Smooth muscle cell (in vitro differentiated cells): Measurements from ENCODE around the gene WWTR1. TPM values are rescaled to one million over a fixed set of nuclear protein-coding genes. Genes with fewer than 3 reads are reported as not detected.

Source experiments
- DNase-seq: peaks from one replicate; lab custom pipeline; 2025; ENCODE audit not compliant: unreplicated experiment; lab: John Stamatoyannopoulos, UW
- H2AFZ ChIP-seq: fragments of 200-600 bp; sonication (generic); 2 replicates; pipeline ENCODE4 v1.6.0; 2016; ENCODE audit warnings: antibody characterized with exemption, low read depth, mild to moderate bottlenecking
- H3F3A ChIP-seq: fragments of 200-600 bp; sonication (generic); 2 replicates; pipeline ENCODE4 v1.6.0; 2017; ENCODE audit warnings: antibody characterized with exemption, low read depth
- H3K27ac ChIP-seq: fragments of 200-600 bp; sonication (generic); 2 replicates; pipeline ENCODE4 v1.5.1; 2016; ENCODE audit warnings: low read depth, mild to moderate bottlenecking
- H3K27me3 ChIP-seq: fragments of 200-600 bp; sonication (generic); 2 replicates; pipeline ENCODE4 v1.6.1; 2016; ENCODE audit warnings: low read depth, mild to moderate bottlenecking
- H3K36me3 ChIP-seq: fragments of 200-600 bp; sonication (generic); 2 replicates; pipeline ENCODE4 v1.5.1; 2016; ENCODE audit warnings: low read depth
- H3K4me1 ChIP-seq: fragments of 200-600 bp; sonication (generic); 2 replicates; pipeline ENCODE4 v1.5.1; 2016; ENCODE audit warnings: low read depth
- H3K4me2 ChIP-seq: fragments of 200-600 bp; sonication (generic); 2 replicates; pipeline ENCODE4 v1.6.0; 2016; ENCODE audit warnings: mild to moderate bottlenecking
- H3K4me3 ChIP-seq: fragments of 200-600 bp; sonication (generic); 2 replicates; pipeline ENCODE4 v1.5.1; 2016; ENCODE audit warnings: mild to moderate bottlenecking
- H3K79me2 ChIP-seq: fragments of 200-600 bp; sonication (generic); 2 replicates; pipeline ENCODE4 v1.6.0; 2016; ENCODE audit warnings: low read depth, mild to moderate bottlenecking
- H3K9ac ChIP-seq: fragments of 200-600 bp; sonication (generic); 2 replicates; pipeline ENCODE4 v1.6.0; 2016; ENCODE audit warnings: low read depth
- H3K9me3 ChIP-seq: fragments of 200-600 bp; sonication (generic); replicated peaks from 2 replicates; pipeline ENCODE4 v1.5.1; 2016; ENCODE audit warnings: low read depth
- H4K20me1 ChIP-seq: fragments of 200-600 bp; sonication (generic); 2 replicates; pipeline ENCODE4 v1.6.0; 2016; ENCODE audit warnings: low read depth
- WGBS: methylation state at CpG from one replicate; pipeline ENCODE4 v1.1.7; 2016; ENCODE audit warnings: low lambda C conversion rate; 5-methylcytosine and 5-hydroxymethylcytosine counted together
- polyA plus RNA-seq: library from polyadenylated mRNA; unstranded; fragments of >200 nt; fragmentation: Nextera tagmentation; extraction: Ambion mirVana; gene quantifications from 2 replicates; pipeline ENCODE4 v1.2.1, GENCODE V29; 2016
- total RNA-seq: library from RNA; depleted of rRNA; stranded (reverse); fragments of >200 nt; gene quantifications from 2 replicates; pipeline ENCODE4 v1.2.3, GENCODE V29; 2014
- TF ChIP-seq, protein P1 (sequence below): fragments of 200-600 bp; sonication (generic); IDR thresholded peaks from 2 replicates; pipeline ENCODE4 v1.5.1; 2017; ENCODE audit warnings: borderline replicate concordance, mild to moderate bottlenecking, antibody characterized with exemption; ENCODE audit not compliant: insufficient read depth, poor library complexity, severe bottlenecking

Gene WWTR1
- total and polyA plus RNA-seq, 2 experiments from 2014 or later: 38.4 to 55.6 TPM

DNA sequence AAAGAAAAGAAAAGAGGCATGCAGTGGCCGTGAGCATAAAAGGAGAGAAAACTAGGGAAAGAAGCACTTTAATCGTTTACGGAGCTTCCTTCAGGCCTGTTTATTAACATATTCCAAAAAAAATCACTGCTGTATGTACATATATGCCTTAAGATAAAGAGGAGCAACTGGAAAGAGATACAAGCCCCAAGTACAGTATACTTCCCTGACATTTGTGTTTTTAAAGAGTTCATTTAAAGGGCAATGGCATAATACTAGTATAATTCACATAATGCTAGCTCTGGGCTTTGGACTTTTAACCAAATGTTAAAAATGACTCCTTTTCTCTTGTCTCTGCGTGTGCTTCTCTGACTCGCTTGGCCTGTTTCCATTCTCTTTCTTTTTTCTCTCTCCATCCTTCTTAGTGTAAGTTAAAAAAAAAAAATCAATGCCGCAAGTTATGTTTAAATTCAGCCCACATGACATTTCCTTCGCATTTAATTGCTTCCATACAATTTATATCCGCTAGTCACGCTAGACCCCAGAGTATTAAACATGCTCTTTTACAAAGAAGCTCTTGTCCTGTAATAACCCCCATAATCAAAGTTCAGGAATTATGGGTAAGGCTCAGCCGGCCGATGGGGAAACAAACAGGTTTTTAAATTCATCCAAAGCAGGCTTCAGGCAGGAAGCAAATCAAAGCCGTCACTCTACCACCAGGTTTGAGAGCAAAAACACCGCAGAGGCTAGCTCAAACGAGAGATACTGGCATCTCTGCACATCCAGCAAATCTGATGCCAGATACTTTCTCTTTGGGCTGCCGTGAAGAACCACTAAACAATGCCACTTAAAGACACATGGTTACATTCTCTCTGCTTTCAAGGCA is 19.4 kb downstream of the WWTR1 start:
- Histone ChIP-seq H3K4me1 (peaks cover 14% of the 10 kb centered on the region), H3K9me3 (no peaks in the 10 kb centered on the region), H3K9ac (no peak overlapping the region), H3K4me2 (peak overlapping the region; percentile 59), H3K4me3 (peak overlapping the region; percentile 29), H3K79me2 (peaks cover 100% of the 10 kb centered on the region), H2AFZ (no peak overlapping the region), H3K27ac (peak overlapping the region; percentile 52), H3K27me3 (no peaks in the 10 kb centered on the region), H3K36me3 (no peaks in the 10 kb centered on the region), H4K20me1 (peaks cover 98% of the 10 kb centered on the region), H3F3A (no peaks in the 10 kb centered on the region)
- 81% methylated on average over 15 of the region's 15 CpGs for WGBS
- TF ChIP-seq, protein P1, sequence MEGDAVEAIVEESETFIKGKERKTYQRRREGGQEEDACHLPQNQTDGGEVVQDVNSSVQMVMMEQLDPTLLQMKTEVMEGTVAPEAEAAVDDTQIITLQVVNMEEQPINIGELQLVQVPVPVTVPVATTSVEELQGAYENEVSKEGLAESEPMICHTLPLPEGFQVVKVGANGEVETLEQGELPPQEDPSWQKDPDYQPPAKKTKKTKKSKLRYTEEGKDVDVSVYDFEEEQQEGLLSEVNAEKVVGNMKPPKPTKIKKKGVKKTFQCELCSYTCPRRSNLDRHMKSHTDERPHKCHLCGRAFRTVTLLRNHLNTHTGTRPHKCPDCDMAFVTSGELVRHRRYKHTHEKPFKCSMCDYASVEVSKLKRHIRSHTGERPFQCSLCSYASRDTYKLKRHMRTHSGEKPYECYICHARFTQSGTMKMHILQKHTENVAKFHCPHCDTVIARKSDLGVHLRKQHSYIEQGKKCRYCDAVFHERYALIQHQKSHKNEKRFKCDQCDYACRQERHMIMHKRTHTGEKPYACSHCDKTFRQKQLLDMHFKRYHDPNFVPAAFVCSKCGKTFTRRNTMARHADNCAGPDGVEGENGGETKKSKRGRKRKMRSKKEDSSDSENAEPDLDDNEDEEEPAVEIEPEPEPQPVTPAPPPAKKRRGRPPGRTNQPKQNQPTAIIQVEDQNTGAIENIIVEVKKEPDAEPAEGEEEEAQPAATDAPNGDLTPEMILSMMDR: no peak
- no peak for DNase-seq

GRCh38 chr3:149635396-149635795 is 22.4 kb downstream of the WWTR1 start:
- WGBS: 89% methylated on average over 4 of the region's 4 CpGs
- H3F3A ChIP-seq: peaks cover 5% of the 10 kb centered on the region
- no peaks in the 10 kb centered on the region for H3K27me3 ChIP-seq
- TF ChIP-seq, protein P1: no peak
- no peaks in the 10 kb centered on the region for H3K9me3 ChIP-seq
- no peak overlapping the region for H3K27ac ChIP-seq
- DNase-seq: no peak
- no peak overlapping the region for H3K9ac ChIP-seq
- no peak overlapping the region for H3K4me2 ChIP-seq
- no peaks in the 10 kb centered on the region for H3K4me1 ChIP-seq
- no peaks in the 10 kb centered on the region for H3K36me3 ChIP-seq
- peaks cover 100% of the 10 kb centered on the region for H3K79me2 ChIP-seq
- H2AFZ ChIP-seq: no peak overlapping the region
- H3K4me3 ChIP-seq: no peak overlapping the region
- H4K20me1 ChIP-seq: peaks cover 97% of the 10 kb centered on the region

DNA sequence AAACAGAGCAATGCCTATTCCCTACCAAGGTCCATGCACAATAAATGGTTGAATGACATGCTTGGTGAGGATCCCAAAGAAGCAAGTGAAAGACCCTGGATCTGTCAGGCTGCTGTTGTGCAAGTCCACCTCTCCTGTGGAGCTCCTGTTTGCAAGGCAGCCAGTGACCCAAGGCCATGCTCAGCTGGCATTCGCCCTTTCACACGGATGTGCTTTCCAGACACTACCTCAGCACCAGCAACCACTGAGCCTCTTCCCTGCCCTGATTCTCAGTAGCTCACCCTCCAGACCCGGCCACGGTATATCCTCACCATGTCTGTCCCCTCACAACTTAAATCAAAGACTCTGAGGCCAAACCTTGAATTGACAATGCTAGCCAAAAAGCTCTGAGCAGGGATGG is 23.3 kb downstream of the WWTR1 start:
- H3K36me3 ChIP-seq: no peaks in the 10 kb centered on the region
- H2AFZ ChIP-seq: no peak overlapping the region
- no peaks in the 10 kb centered on the region for H3K9me3 ChIP-seq
- no peak for DNase-seq
- 93% methylated on average over 4 of the region's 4 CpGs for WGBS
- no peak overlapping the region for H3K4me3 ChIP-seq
- H3K9ac ChIP-seq: no peak overlapping the region
- no peak overlapping the region for H3K4me2 ChIP-seq
- no peaks in the 10 kb centered on the region for H3K4me1 ChIP-seq
- TF ChIP-seq, protein P1: no peak
- peaks cover 11% of the 10 kb centered on the region for H3F3A ChIP-seq
- H3K27me3 ChIP-seq: no peaks in the 10 kb centered on the region
- no peak overlapping the region for H3K27ac ChIP-seq
- peaks cover 98% of the 10 kb centered on the region for H4K20me1 ChIP-seq
- peaks cover 100% of the 10 kb centered on the region for H3K79me2 ChIP-seq
